ENCODE data around the gene RGL2. TPM values are rescaled to one million over a fixed set of nuclear protein-coding genes. Genes with fewer than 3 reads are reported as not detected.
"Not testable (repeated sequence)": the region's sequence is repeated elsewhere in the genome, so short reads cannot be mapped to it uniquely, and the experiment has no call there.

The RGL2 gene, protein sequence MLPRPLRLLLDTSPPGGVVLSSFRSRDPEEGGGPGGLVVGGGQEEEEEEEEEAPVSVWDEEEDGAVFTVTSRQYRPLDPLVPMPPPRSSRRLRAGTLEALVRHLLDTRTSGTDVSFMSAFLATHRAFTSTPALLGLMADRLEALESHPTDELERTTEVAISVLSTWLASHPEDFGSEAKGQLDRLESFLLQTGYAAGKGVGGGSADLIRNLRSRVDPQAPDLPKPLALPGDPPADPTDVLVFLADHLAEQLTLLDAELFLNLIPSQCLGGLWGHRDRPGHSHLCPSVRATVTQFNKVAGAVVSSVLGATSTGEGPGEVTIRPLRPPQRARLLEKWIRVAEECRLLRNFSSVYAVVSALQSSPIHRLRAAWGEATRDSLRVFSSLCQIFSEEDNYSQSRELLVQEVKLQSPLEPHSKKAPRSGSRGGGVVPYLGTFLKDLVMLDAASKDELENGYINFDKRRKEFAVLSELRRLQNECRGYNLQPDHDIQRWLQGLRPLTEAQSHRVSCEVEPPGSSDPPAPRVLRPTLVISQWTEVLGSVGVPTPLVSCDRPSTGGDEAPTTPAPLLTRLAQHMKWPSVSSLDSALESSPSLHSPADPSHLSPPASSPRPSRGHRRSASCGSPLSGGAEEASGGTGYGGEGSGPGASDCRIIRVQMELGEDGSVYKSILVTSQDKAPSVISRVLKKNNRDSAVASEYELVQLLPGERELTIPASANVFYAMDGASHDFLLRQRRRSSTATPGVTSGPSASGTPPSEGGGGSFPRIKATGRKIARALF
- 100 to 1,000 TPM in 2 of 6 donors, 10 to 100 TPM in 4; 56.5 to 149 (median 77.9) TPM for total RNA-seq

- Histone ChIP-seq H3K4me1 (peaks cover 24 to 51% (median 29%) of the 10 kb centered on the region in 4 donors), H3K27me3 (no peaks in the 10 kb centered on the region), H3K36me3 (peaks cover 4 to 51% (median 38%) of the 10 kb centered on the region in 4 donors), H3K9me3 (no peaks in the 10 kb centered on the region), H3K4me3 (peak within 1 kb of the TSS; percentile 79 to 95 (median 88)), H3K27ac (peak within 1 kb of the TSS; percentile 90 to 97 (median 97))
- WGBS, 2 donors, result 0 to 1% methylated on average over 4 to 31 of the region's 34 CpGs
- peak; percentile 83 to 91 for ATAC-seq (ENCODE audit: low FRiP score in 2 of 2)
- peak; percentile 89 to 95 for DNase-seq
- TF ChIP-seq POLR2AphosphoS5 (IDR thresholded peaks at IDR 0.05), result no peak
- TF ChIP-seq POLR2A (IDR thresholded peaks at IDR 0.05), result peak in 2 of 4 donors; percentile 16 to 40
Measured at GRCh38 chr6:33298773-33299236, at the start of gene RGL2. RGL2 (minus strand) TSS chr6:33298942; CDS start chr6:33298610, 332 bp downstream.

- TF ChIP-seq POLR2A (IDR thresholded peaks at IDR 0.05), result no peak
- TF ChIP-seq EP300 (IDR thresholded peaks at IDR 0.05), result no peak
- TF ChIP-seq POLR2AphosphoS5 (IDR thresholded peaks at IDR 0.05), result no peak
- TF ChIP-seq CTCF (IDR thresholded peaks at IDR 0.05), result no peak
- Histone ChIP-seq H3K4me3 (peak overlapping the region in 2 of 4 donors; percentile 37 to 43), H3K9me3 (no peaks in the 10 kb centered on the region), H3K4me1 (peaks cover 10 to 26% (median 16%) of the 10 kb centered on the region in 4 donors), H3K36me3 (no peaks in the 10 kb centered on the region), H3K27ac (peak overlapping the region in 3 of 4 donors; percentile 9 to 82 (median 77)), H3K27me3 (no peaks in the 10 kb centered on the region)
- DNase-seq, result no peak
- 83 to 86% methylated on average over 5 of the region's 5 CpGs for WGBS, 2 donors
- no peak for ATAC-seq (ENCODE audit: low FRiP score in 2 of 2)
Measured at GRCh38 chr6:33347816-33348215, 49.1 kb upstream of the RGL2 start.

- Histone ChIP-seq H3K27ac (peak overlapping the region; percentile 34 to 82 (median 76)), H3K4me3 (peak overlapping the region in 3 of 4 donors; percentile 32 to 43 (median 37)), H3K4me1 (peaks cover 10 to 26% (median 16%) of the 10 kb centered on the region in 4 donors)
- peak in 1 of 2 donors; percentile 67 for DNase-seq
- not testable (repeated sequence) for ATAC-seq (ENCODE audit: low FRiP score in 2 of 2); H3K9me3 ChIP-seq; H3K36me3 ChIP-seq; H3K27me3 ChIP-seq
- WGBS, 2 donors, result 76 to 77% methylated on average over 5 of the region's 5 CpGs
- peak in 1 of 4 donors; percentile 40 for TF ChIP-seq POLR2A (IDR thresholded peaks at IDR 0.05)
Measured at GRCh38 chr6:33346972-33347371, 48.2 kb upstream of the RGL2 start.

GRCh38 chr6:33344701-33345697, 46.3 kb upstream of the RGL2 start:
- DNase-seq (peak in 1 of 2 donors; percentile 92), ATAC-seq (ENCODE audit: low FRiP score in 2 of 2) (peak; percentile 89 to 90)
- Histone ChIP-seq H3K9me3 (no peaks in the 10 kb centered on the region), H3K27ac (peak overlapping the region; percentile 35 to 82 (median 76)), H3K27me3 (no peaks in the 10 kb centered on the region), H3K4me1 (peaks cover 10 to 26% (median 16%) of the 10 kb centered on the region in 4 donors), H3K36me3 (no peaks in the 10 kb centered on the region), H3K4me3 (peak overlapping the region in 3 of 4 donors; percentile 32 to 43 (median 37))
- 12 to 15% methylated on average over 22 of the region's 22 CpGs for WGBS, 2 donors
- TF ChIP-seq POLR2AphosphoS5 (IDR thresholded peaks at IDR 0.05) (peak in 1 of 2 donors; percentile 58), POLR2A (IDR thresholded peaks at IDR 0.05) (peak in 2 of 4 donors; percentile 18 to 60), CTCF (IDR thresholded peaks at IDR 0.05) (peak; percentile 53 to 82 (median 68)), EP300 (IDR thresholded peaks at IDR 0.05) (peak in 2 of 4 donors; percentile 57 to 62)
